Measurements from ENCODE around the gene UTP14C. TPM values are rescaled to one million over a fixed set of nuclear protein-coding genes. Genes with fewer than 3 reads are reported as not detected.

UTP14C gene
- total and polyA plus RNA-seq, 2 donors (not counting 3 experiments of a cell fraction or from before 2014, with no cell fraction given), result 4.1 to 10.9 TPM

DNA sequence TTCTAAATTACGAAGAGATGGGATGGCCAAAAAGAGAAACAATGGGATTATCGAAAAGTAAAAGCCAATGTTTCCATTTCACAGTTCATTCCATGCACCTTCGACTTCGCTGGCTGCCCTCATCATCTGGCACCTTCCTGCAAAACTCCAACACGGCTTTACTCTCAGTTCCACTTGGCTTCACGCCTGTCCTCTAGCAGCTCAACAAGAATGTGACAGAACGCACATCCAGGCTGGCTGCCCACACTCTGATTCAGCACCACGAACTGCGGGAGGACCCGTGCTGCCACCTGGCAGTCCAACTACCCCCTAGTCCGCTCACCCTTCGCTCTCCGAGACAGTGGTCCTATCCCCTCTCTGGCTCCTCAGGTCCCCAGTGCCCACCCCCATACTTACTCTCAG lies 25.0 kb upstream of the UTP14C start:
- Histone ChIP-seq H3K27ac (ENCODE audit: insufficient read depth, low read depth, low read length) (no peak overlapping the region), H3K9ac (replicated peaks; ENCODE audit: extremely low read depth, insufficient read depth, low read length) (no peak overlapping the region), H3K9me1 (replicated peaks; ENCODE audit: control insufficient read depth, extremely low read depth, insufficient read depth, low read length) (no peaks in the 10 kb centered on the region), H3K36me3 (ENCODE audit: control insufficient read depth in 2 of 2, extremely low read depth in 1 of 2, insufficient read depth in 2 of 2, low read length in 2 of 2) (no peaks in the 10 kb centered on the region), H2AFZ (ENCODE audit: low read depth, low read length) (no peak overlapping the region), H3K9me3 (replicated peaks; ENCODE audit: control insufficient read depth, insufficient read depth, low read length) (no peaks in the 10 kb centered on the region), H3K79me2 (ENCODE audit: control insufficient read depth, insufficient read depth, low read length) (no peaks in the 10 kb centered on the region), H3K4me3 (replicated peaks in 1 of 3; ENCODE audit: insufficient read depth in 1 of 3, low read depth in 1 of 3, low read length in 3 of 3) (no peak overlapping the region), H3K4me2 (ENCODE audit: insufficient read depth, low read length) (no peak overlapping the region), H3K4me1 (ENCODE audit: control insufficient read depth, extremely low read depth, insufficient read depth, low read length) (no peaks in the 10 kb centered on the region), H4K20me1 (replicated peaks; ENCODE audit: control insufficient read depth, extremely low read depth, insufficient read depth, low read length) (no peaks in the 10 kb centered on the region), H3K27me3 (ENCODE audit: control insufficient read depth in 2 of 2, insufficient read depth in 2 of 2, low read length in 2 of 2) (peaks cover 17 to 19% of the 10 kb centered on the region in 2 experiments)
- no TSS peak for BruUV-seq (replicated peaks)
- POLR2A ChIA-PET, result no interaction called here
- FAIRE-seq (no peak), DNase-seq (ENCODE audit: low read depth, low spot score) (no peak)
- dilution Hi-C loops (cut with MboI; ENCODE audit: extremely low pct_ligation_motif_present, low sequenced_read_pairs) (no loop called here), intact Hi-C loops (cut with micrococcal nuclease) (no loop called here)
- TF ChIP-seq EZH2 (IDR thresholded peaks at IDR 0.05; ENCODE audit: borderline replicate concordance, low read depth, low read length, severe bottlenecking) (no peak), MYC (IDR thresholded peaks at IDR 0.05; ENCODE audit: low read depth, low read length) (no peak), POLR2AphosphoS5 (IDR thresholded peaks at IDR 0.05; ENCODE audit: insufficient read depth, low read depth, low read length) (no peak), FOS (IDR thresholded peaks at IDR 0.05; ENCODE audit: borderline replicate concordance, insufficient read depth, low read length) (no peak), GATA2 (IDR thresholded peaks at IDR 0.05; ENCODE audit: insufficient read depth, insufficient read length, low read depth, low read length) (no peak), POLR2A (IDR thresholded peaks at IDR 0.05; ENCODE audit: low read depth, low read length) (no peak), MAX (IDR thresholded peaks at IDR 0.05; ENCODE audit: insufficient read depth, insufficient read length) (no peak), CTCF (IDR thresholded peaks at IDR 0.05; ENCODE audit: extremely low read depth in 1 of 2, insufficient read depth in 1 of 2, low read depth in 1 of 2, low read length in 2 of 2) (no peak), JUN (IDR thresholded peaks at IDR 0.05; ENCODE audit: borderline replicate concordance, insufficient read depth, insufficient read length, low read depth) (no peak)
- CTCF ChIA-PET, result interaction anchor here (0.6 to 6.7 kb wide), 6 partner anchors 8 to 236 kb away, joined by 3 to 45 read pairs (median 4); partner anchors contain the start of genes ALG11 and NEK5

All from endothelial cell of umbilical vein (primary cell).